Endothelial cell (in vitro differentiated cells): ENCODE measurements around the gene CSRP1. TPM values are rescaled to one million over a fixed set of nuclear protein-coding genes. Genes with fewer than 3 reads are reported as not detected.

Experiments used
- DNase-seq: peaks from one replicate; pipeline ENCODE4 v3.0.0; 2021; ENCODE audit warnings: low spot score
- H3K27ac Mint-ChIP-seq: one replicate; pipeline ENCODE4 v1.8.0; 2021; ENCODE audit warnings: mixed read lengths, inconsistent platforms; ENCODE audit not compliant: unreplicated experiment
- H3K27me3 Mint-ChIP-seq: one replicate; pipeline ENCODE4 v1.8.0; 2021; ENCODE audit warnings: mild to moderate bottlenecking, moderate library complexity, mixed read lengths, inconsistent platforms; ENCODE audit not compliant: unreplicated experiment
- H3K36me3 Mint-ChIP-seq: one replicate; pipeline ENCODE4 v1.8.0; 2021; ENCODE audit warnings: mild to moderate bottlenecking, low read depth, mixed read lengths, inconsistent platforms; ENCODE audit not compliant: unreplicated experiment
- H3K4me1 Mint-ChIP-seq: one replicate; pipeline ENCODE4 v1.8.0; 2021; ENCODE audit warnings: mild to moderate bottlenecking, mixed read lengths, inconsistent platforms; ENCODE audit not compliant: unreplicated experiment
- H3K4me3 Mint-ChIP-seq: one replicate; pipeline ENCODE4 v1.8.0; 2021; ENCODE audit warnings: mild to moderate bottlenecking, mixed read lengths, inconsistent platforms; ENCODE audit not compliant: unreplicated experiment
- H3K9me3 Mint-ChIP-seq: one replicate; pipeline ENCODE4 v1.8.0; 2021; ENCODE audit warnings: mixed read lengths, inconsistent platforms; ENCODE audit not compliant: unreplicated experiment
- CTCF ChIP-seq: fragments of 200-600 bp; sonication (generic); IDR thresholded peaks from one replicate; pipeline ENCODE4 v1.5.0; 2021; ENCODE audit warnings: antibody characterized with exemption; ENCODE audit not compliant: unreplicated experiment
- total RNA-seq: library from RNA; stranded (reverse); fragmentation: NEBNext Ultra II Directional; extraction: Animal tissue kit (Norgen Biotek cat#: 25700); gene quantifications from one replicate; pipeline ENCODE4 v1.2.1, GENCODE V29; 2021; ENCODE audit not compliant: unreplicated experiment

Gene CSRP1
- total RNA-seq, 1 donor from 2014 or later: 111 TPM

- Mint-ChIP-seq H3K27me3 (peaks cover 10% of the 10 kb centered on the region), H3K36me3 (peaks cover 6% of the 10 kb centered on the region), H3K27ac (no peak overlapping the region), H3K9me3 (no peaks in the 10 kb centered on the region), H3K4me1 (peaks cover 40% of the 10 kb centered on the region), H3K4me3 (no peak overlapping the region)
- no peak for TF ChIP-seq CTCF
- DNase-seq: no peak
These were observed 24.2 kb downstream of the CSRP1 start for GRCh38 chr1:201482755-201483154.

- Mint-ChIP-seq H3K4me1 (peaks cover 33% of the 10 kb centered on the region), H3K27ac (no peak overlapping the region), H3K36me3 (peaks cover 5% of the 10 kb centered on the region), H3K9me3 (no peaks in the 10 kb centered on the region), H3K27me3 (peaks cover 10% of the 10 kb centered on the region), H3K4me3 (no peak overlapping the region)
- peak; percentile 92 for DNase-seq
- TF ChIP-seq CTCF: peak; percentile 91
These were observed 25.0 kb downstream of the CSRP1 start for GRCh38 chr1:201481761-201482493.

DNA sequence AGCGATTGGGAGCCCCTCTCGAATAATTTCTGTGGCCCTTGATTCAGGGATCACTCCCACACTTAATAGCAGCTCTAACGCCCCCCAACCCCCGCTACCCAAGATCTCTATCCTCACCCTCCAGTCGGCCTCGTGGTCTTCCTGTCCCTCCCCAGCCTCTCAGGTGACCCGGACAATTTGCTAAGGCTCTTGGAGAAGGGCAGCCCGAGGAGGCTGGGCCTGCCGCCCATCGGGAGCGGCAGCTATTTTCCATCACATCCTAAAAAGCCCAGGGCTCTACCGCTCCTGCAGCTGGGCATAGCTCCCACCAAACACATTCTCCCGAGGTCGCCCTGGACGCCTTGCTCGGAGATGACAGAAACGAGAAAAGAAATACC is 25.9 kb downstream of the CSRP1 start:
- peaks cover 10% of the 10 kb centered on the region for H3K27me3 Mint-ChIP-seq
- DNase-seq: no peak

DNA sequence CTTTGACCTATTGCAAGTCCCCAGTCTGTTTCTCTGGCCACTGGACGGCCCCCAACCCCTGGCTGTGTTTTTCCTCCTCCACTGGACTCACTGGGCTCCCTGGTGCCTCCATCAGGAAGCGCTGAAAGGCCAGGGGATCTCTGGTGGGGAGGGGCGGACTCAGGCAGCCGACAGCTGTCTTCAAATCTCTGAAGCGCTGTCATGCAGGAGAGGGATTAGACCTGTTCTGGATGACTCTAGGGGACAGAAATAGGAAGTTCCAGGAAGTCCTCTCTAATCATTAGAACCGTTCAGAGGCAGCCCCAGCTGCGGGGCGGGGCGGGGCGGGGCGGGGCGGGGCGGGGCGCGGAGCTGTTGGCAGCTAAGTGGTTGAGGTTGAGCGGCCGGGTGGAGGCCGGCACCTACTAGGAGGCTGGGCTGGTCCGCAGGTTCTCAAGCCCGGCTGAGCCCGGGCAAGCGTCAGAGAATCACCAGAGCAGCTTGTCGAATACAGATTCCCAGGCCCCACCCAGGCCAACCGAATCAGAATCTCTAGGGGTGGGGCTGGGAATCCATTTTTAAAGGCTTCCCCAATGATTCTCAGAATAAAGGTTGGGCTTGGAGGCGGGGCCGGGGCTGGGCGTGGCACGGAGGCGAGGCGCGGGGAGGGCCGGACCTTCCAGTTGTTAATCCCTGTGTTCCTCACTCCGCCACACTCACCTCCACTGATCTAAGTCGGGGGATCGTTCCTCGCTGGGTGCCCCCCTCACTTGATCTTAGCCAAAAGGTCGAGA is 26.5 kb downstream of the CSRP1 start:
- peak; percentile 49 for DNase-seq
- Mint-ChIP-seq H3K36me3 (peaks cover 5% of the 10 kb centered on the region), H3K27ac (no peak overlapping the region), H3K27me3 (peaks cover 10% of the 10 kb centered on the region), H3K9me3 (no peaks in the 10 kb centered on the region), H3K4me3 (peak overlapping the region; percentile 71), H3K4me1 (peaks cover 18% of the 10 kb centered on the region)
- TF ChIP-seq CTCF: no peak

More for the DNA sequence above, 25.9 kb downstream of the CSRP1 start:
- H3K9me3 Mint-ChIP-seq: no peaks in the 10 kb centered on the region
- peaks cover 24% of the 10 kb centered on the region for H3K4me1 Mint-ChIP-seq
- H3K27ac Mint-ChIP-seq: no peak overlapping the region
- peaks cover 5% of the 10 kb centered on the region for H3K36me3 Mint-ChIP-seq
- no peak for TF ChIP-seq CTCF
- peak overlapping the region; percentile 71 for H3K4me3 Mint-ChIP-seq
